Activated CD8-positive, alpha-beta memory T cell treated with anti-CD3 and anti-CD28 coated beads for 1 hour (primary cell): ENCODE data around the gene FAM47B.

ENCODE experiments used
- DNase-seq, 2 donors: peaks; one replicate each; pipeline ENCODE4 v3.0.0-alpha.2; 2020; ENCODE audit warnings: low read depth in 1 of 2; ENCODE audit errors: extremely low read depth in 1 of 2

FAM47B gene

DNA sequence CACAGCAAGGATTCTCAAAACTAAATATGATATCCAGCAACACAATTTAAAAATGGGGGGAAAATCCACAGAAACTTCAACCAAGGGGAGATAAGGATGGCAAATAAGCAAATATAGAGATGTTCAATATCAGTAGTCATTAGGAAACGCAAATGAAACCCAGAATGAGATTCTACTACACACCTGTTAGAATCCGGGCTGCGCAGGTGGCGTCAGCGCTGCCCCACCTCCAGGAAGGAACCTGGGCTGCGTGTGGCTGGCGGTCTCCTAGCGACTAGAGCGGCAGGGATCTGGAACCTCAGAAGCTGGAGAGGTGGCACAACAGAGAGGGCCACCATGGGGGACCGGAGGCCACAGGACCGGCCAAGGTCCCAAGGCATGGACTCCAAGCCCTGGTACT, at the start of gene FAM47B:
Gene FAM47B, plus strand, starts transcription at position 301 of the 400 bp plus-strand sequence. Its CDS starts 36 bp downstream, at position 337.
- DNase-seq: no peak

DNA sequence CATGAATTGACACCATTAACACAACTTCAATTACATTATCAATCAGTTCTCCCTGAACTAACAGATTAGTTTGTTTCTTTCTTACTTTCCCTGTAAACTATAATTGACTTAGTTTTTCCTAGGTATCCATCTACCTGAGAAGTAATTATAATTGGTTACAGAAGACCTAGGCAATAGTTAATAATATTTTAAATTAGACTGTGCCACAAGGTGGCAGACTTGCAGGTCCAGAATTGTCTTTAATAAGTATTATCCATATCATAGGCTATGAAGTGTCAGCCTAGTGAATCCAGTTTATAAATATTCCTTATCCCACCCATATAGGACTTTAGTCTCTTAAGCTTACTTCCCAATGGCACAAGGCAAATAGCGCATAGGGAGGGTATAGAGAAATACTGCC, 48.9 kb upstream of the FAM47B start:
- DNase-seq: no peak

DNA sequence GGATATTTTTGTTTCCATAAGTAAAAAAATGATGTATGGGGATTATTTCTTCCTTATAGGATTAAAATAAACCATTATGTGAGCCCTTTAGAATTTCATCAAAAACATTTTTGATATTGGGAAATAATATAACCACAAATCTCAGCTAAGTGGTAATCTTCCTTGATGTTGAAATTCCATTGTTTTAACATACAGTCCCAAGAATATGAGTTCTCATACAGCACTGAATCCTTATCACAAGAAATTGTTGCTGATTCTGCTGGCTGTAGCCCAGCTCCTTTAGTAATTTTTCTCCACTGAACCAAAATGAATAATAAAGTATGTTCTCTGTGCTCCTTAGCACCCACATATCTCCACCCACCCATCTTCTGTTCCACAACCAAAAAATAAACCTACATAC, 41.9 kb upstream of the FAM47B start:
- DNase-seq: no peak

DNA sequence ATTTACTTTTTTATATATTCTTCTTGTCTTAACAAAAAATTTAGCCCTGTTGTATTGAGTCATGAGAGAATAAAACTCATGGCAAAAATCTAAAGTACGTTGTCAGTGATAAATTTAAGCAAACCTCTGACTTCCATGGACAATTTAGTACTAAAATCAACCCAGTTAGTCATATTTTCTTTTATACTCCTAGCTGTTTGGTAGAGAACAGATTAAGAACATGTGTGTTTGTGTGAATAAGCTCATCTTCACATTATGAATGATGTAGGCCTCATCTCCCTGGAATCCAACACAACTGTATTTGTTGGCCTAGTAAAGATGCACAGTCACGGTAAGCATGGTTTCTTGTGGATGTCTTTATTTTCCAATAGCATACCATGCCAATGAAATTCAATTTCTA, 40.8 kb upstream of the FAM47B start:
- no peak for DNase-seq

DNA sequence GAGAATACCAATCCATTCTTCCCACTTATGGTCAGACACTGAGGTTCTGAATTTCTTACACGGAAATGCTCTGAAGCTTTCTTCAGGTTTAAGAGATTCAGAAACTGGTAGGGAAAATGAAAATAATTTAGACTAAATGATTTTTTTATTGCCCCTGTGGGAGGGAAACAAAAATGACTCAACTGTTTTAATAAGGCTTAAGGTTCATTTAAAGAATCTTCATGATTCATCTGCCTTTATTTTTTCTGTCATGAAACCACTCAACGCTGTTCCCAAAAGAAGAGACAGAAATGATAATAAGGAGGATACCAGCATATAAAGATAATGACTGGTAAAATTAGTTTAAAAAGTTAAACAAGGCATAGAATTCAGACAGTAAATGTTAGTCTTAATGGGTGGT, 39.3 kb upstream of the FAM47B start:
- no peak for DNase-seq

DNA sequence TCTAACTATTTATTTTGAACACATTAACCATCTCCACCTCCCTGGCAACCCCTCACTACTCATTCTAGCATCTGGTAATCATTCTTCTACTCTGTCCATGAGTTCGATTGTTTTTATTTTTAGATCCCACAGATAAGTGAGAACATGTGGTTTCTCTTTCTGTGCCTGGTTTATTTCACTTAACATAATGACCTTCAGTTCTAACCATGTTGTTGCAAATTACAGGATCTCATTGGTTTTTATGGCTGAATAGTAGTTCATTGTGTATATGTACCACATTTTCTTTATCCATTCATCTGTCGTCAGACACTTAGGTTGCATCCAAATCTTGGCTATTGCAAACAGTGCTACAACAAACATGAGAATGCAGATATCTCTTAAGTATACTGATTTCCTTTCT, 33.4 kb upstream of the FAM47B start:
- no peak for DNase-seq

DNA sequence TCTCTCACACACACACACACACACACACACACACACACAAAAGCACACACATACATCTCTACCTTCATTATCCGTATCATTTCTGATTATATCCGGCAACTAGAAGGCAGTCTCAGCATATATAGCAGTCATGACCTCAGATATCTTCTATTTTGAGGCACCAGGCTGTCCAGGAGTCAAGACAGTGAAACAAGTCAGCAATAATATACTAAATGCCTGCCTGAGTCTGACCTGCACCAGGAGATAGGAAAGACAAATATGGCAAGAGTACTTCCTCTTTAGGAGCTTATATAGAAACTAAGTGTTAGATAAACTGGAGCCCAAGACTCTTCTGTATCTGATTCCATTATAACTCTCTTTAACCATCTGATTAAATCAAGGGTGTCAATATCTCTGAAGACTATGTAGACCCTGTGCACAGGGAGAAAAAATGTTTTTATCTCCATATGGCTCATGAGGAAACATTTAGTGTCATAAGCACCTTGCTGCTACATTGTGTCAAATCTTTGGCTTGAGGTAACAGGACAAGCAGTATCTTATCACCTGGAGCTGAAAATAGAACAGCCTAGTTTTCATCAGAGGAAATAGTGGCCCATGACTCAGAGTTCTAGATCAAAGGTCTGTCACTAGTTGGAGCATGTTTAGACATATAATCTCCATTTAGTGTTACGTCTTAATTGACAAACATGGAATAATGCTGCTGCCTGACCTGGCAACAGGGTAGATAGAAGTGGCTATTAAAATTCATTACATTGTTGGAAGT, 27.0 kb upstream of the FAM47B start:
- no peak for DNase-seq

- DNase-seq: no peak
Observed at GRCh38 chrX:34917146-34917545, 25.4 kb upstream of the FAM47B start.

DNA sequence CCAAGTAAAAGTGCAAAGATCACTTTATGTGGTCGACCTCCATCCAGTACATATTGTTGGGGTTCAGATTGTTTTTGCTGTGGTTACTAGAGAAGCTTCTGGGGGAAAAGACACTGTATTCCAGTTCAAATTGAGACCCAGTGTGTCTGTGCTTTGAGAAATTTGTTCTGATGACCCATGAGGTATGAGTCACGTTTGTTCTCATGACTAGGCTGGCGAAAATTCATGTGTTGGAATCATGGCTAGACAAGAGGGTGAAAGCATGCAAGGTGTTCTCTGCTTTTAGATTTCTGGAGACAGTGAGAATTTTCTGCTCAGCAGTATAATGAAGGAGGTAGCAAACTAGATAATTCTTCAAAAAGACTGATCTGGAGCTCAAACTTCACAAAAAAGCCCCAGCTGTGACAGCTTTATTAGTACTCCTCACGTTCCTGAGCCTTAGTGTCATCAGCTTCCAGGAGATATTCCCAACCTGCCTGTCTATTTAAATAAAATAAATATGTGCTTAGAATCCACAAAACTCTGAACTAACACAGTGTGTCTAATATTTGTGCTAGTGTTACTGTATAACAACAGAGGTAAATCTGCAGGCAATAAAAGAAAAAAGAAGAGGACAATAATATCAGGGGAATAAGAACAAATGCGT, 24.4 kb upstream of the FAM47B start:
- DNase-seq: no peak

GRCh38 chrX:34918856-34919255, 23.7 kb upstream of the FAM47B start:
- DNase-seq: no peak

- no peak for DNase-seq
Observed at GRCh38 chrX:34927866-34928265, 14.7 kb upstream of the FAM47B start.

DNA sequence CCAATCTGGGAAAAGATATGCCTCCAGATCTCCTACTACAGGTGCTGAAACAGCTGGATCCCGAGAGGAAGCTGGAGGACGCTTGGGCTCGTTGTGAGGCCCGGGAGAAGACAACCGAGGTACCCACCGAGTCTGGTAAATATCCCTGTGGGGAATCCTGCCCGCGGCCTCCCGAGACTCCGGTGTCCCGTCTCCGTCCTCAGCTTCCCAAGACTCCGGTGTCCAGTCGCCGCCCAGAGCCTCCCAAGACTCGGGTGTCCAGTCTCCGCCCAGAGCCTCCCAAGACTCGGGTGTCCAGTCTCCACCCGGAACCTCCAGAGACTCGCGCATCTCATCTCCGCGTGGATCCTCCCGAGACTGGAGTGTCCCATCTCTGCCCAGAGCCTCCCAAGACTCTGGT, 639 bp downstream of the FAM47B start:
- no peak for DNase-seq

DNA sequence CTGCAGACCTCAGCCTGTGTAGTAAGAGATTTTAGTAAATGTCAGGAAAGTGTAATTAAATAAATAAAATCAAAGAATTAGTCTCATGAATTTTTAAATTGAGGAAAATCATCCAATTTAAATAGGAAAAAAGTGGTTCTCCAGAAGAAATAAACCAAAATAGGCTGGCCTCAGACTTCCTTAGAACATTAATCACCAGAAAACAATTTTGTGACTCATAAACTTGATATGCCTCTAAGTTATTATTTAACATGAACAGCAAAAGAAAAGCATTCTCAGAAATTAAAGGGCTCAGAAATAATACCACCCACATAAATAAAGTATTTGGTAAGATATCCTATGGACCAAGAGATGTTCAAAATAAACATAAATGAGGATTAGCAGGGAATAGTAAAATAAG, 14.3 kb downstream of the FAM47B start:
- DNase-seq: no peak

- no peak for DNase-seq
Observed at GRCh38 chrX:34961662-34962061, 19.1 kb downstream of the FAM47B start.

DNA sequence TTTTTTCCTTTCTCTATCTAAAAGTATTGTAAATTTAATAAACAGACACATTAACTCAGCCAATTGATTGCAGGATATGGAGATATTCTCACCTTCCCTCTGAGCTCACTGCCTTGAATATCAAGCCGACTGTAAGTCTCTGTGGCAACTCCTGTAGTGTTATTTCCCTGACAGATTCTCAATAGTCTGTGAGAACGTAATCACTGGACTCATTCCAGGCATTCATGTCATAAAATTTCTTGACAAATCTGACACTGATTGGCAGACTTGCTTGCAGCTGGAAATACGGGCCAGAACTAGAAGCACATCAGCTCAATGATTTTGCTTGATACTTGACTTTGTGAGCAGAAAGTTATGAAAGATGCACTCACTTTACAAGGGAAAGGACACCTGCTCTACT, 29.6 kb downstream of the FAM47B start:
- no peak for DNase-seq

DNA sequence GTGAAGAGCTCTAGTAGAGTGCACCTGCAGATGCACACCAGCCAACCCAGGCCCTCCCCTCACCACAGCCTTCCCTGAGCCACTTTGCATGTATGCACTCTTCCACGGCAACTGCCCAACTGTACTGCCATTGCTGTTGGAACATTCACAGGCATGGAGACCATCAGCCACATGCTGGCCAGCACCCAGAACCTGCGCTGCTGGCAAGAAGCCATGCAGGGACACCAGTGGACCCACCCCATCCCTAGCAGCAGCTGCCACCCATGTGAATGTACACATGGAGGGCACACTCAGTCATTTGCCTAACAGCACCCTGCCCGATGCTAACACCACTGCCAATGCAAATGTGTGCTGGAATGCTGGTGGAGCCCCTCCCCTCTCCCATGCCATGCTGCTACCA, 35.6 kb downstream of the FAM47B start:
- no peak for DNase-seq

- no peak for DNase-seq
Observed at GRCh38 chrX:34987646-34988045, 45.0 kb downstream of the FAM47B start.
